Activated T-helper 1 cell treated with anti-CD3 and anti-CD28 coated beads, Interleukin-12 subunit alpha, Interleukin-12 subunit beta, Interleukin-2, Interleukin-4 antibody, amounts not matched to agents 30 ng/mL and 10 ng/mL and 1 ng/mL, durations not matched to agents 14 hours and 24 hours and 36 hours (primary cell): ENCODE measurements around the gene CDK2. TPM values are rescaled to one million over a fixed set of nuclear protein-coding genes. Genes with fewer than 3 reads are reported as not detected.
"Not testable (repeated sequence)": the region's sequence is repeated elsewhere in the genome, so short reads cannot be mapped to it uniquely, and the experiment has no call there.

Experiments
- DNase-seq: peaks from one replicate; pipeline ENCODE4 v3.0.0; 2021; ENCODE audit warnings: low spot score
- H3K27ac Mint-ChIP-seq: one replicate; pipeline ENCODE4 v1.8.0; 2021; ENCODE audit warnings: mild to moderate bottlenecking, mixed read lengths
- H3K27me3 Mint-ChIP-seq: one replicate; pipeline ENCODE4 v1.8.0; 2022; ENCODE audit warnings: mild to moderate bottlenecking, moderate library complexity, mixed read lengths; ENCODE audit not compliant: insufficient read depth
- H3K36me3 Mint-ChIP-seq: one replicate; pipeline ENCODE4 v1.8.0; 2021; ENCODE audit warnings: low read depth, mixed read lengths
- H3K4me1 Mint-ChIP-seq: one replicate; pipeline ENCODE4 v1.8.0; 2021; ENCODE audit warnings: low read depth, mixed read lengths
- H3K4me3 Mint-ChIP-seq: one replicate; pipeline ENCODE4 v1.8.0; 2021; ENCODE audit warnings: mild to moderate bottlenecking, moderate library complexity, mixed read lengths
- H3K9me3 Mint-ChIP-seq: one replicate; pipeline ENCODE4 v1.8.0; 2021; ENCODE audit warnings: mixed read lengths
- intact Hi-C: fragments of 100-400 bp; cut with micrococcal nuclease; formaldehyde crosslinking; loops from one replicate; pipeline ENCODE4 v1.15.1; 2024
- total RNA-seq: library from RNA; stranded (reverse); gene quantifications from 2 replicates; pipeline ENCODE4 v1.2.3, GENCODE V29; 2022

The CDK2 gene
- total RNA-seq, result 93.5 and 109 TPM in 2 replicates

DNA sequence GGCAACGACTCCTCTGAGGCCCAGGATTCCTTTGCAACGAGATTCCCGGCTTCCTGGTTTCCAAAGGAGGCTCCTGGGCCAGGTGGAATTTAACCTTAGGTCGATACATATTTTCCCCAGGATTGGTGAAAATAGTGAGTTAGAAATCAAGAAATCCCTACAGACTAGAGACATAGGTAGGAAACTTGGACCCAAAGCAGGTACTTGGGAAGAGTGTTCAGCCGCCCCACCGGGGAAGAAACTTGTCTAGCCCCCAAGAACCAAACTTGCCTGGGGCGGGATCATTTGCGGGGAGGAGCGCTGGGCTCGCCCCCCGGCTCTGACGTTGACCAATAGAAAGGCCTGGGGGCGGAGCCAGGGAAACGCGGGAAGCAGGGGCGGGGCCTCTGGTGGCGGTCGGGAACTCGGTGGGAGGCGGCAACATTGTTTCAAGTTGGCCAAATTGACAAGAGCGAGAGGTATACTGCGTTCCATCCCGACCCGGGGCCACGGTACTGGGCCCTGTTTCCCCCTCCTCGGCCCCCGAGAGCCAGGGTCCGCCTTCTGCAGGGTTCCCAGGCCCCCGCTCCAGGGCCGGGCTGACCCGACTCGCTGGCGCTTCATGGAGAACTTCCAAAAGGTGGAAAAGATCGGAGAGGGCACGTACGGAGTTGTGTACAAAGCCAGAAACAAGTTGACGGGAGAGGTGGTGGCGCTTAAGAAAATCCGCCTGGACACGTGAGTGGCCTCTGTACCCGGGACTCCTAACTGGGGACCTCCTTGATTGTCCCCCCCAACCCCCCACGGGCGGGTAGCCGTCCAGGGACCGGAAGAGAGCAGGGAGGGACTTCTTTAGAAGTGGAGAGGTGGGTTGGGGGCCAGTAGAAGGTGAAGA lies at the start of gene CDK2:
TSS of gene CDK2 (plus strand) at position 423 of the 874 bp plus-strand sequence. CDS start at position 602, 179 bp downstream.
- H3K27ac Mint-ChIP-seq, result peak within 1 kb of the TSS; percentile 90
- peak within 1 kb of the TSS; percentile 98 for H3K4me3 Mint-ChIP-seq
- H3K9me3 Mint-ChIP-seq, result no peaks in the 10 kb centered on the region
- no peaks in the 10 kb centered on the region for H3K27me3 Mint-ChIP-seq
- H3K4me1 Mint-ChIP-seq, result peaks cover 34% of the 10 kb centered on the region
- intact Hi-C loops, result loop anchor here (1.0 kb wide), 3 partner anchors 8 to 41 kb away; partner anchors contain the start of gene RAB5B
- DNase-seq, result peak; percentile 89
- H3K36me3 Mint-ChIP-seq, result peaks cover 21% of the 10 kb centered on the region

- Mint-ChIP-seq H3K36me3 (peaks cover 21% of the 10 kb centered on the region), H3K4me1 (peaks cover 42% of the 10 kb centered on the region)
- H3K27me3 Mint-ChIP-seq, H3K27ac Mint-ChIP-seq, H3K9me3 Mint-ChIP-seq, intact Hi-C loops, DNase-seq, H3K4me3 Mint-ChIP-seq: not testable (repeated sequence)
Measured at GRCh38 chr12:55919032-55919431, 47.6 kb upstream of the CDK2 start.

DNA sequence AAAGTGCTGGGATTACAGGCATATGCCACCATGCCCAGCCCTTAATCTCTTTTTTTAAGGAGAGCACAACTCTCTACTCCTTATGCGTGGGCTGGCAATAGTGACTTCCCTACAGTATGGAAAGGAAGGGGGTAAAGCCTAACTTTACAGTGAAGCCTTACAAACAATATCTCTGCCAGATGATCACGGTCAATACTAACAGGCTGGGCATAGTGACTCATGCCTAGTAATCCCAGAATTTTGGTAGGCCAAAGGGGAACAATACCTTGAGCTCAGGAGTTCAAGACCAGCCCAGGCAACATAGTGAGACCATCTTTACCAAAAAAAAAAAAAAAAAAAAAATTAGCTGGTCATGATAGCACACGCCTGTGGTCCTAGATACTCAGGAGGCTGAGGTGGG lies 44.5 kb upstream of the CDK2 start:
- H3K4me1 Mint-ChIP-seq, result peaks cover 46% of the 10 kb centered on the region
- DNase-seq, result no peak
- no peak overlapping the region for H3K27ac Mint-ChIP-seq
- H3K36me3 Mint-ChIP-seq, result peaks cover 25% of the 10 kb centered on the region
- H3K27me3 Mint-ChIP-seq, result no peaks in the 10 kb centered on the region
- intact Hi-C loops, result no loop called here
- H3K9me3 Mint-ChIP-seq, result no peaks in the 10 kb centered on the region
- no peak overlapping the region for H3K4me3 Mint-ChIP-seq

- peaks cover 25% of the 10 kb centered on the region for H3K36me3 Mint-ChIP-seq
- H3K4me3 Mint-ChIP-seq, H3K27me3 Mint-ChIP-seq, DNase-seq, H3K9me3 Mint-ChIP-seq, intact Hi-C loops, H3K27ac Mint-ChIP-seq: not testable (repeated sequence)
- H3K4me1 Mint-ChIP-seq, result peaks cover 46% of the 10 kb centered on the region
Measured at GRCh38 chr12:55923648-55924047, 43.0 kb upstream of the CDK2 start.

- Mint-ChIP-seq H3K27ac (peak overlapping the region; percentile 96), H3K4me3 (peak overlapping the region; percentile 90), H3K9me3 (no peaks in the 10 kb centered on the region), H3K4me1 (peaks cover 61% of the 10 kb centered on the region), H3K27me3 (no peaks in the 10 kb centered on the region), H3K36me3 (peaks cover 23% of the 10 kb centered on the region)
- intact Hi-C loops, result loop anchor here (5.0 kb wide), 3 partner anchors 762 to 1827 kb away; partner anchors contain the start of genes CDK4, DDIT3, MBD6 and PTGES3
- no peak for DNase-seq
Measured at GRCh38 chr12:55925371-55925770, 41.3 kb upstream of the CDK2 start.

DNA sequence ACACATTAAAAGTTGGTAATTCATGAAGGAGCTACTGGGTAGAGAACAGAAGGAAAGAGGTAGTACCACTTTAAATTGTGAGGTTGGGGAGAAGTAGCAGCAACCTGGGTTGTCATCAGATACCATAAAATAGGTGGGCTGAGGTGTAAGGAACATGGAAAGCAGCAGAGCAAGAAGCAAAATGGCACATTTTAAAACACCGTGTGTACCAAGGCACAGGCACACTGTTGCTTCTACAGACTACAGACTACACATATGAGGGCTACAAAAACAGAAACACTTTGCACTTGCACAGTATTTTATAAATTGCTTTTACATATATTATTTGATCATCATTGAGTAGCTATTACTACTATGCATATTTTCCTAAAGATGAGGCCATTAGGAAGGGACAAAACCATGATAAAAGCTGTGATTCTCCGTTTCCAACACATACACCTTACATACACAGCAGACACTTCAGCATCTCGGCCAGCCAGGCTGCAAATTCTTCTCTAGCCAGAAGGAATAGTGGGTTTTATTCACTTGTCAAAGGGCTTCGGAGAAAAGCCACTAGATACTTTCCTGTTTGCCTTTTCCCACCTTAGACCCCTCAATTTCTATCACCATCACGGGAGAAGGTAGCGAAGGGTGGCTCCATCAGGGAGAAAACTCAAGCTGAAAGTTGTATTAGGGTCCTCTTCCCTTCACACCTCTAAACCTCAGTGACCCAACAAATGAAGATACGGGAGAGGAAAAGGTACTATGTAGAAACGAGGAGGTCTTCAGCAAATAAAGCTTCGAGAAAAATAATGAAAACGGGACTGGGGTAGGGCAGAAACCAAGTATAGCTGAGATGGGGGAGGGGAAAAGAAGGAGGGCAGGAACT lies 40.5 kb upstream of the CDK2 start:
- peaks cover 24% of the 10 kb centered on the region for H3K36me3 Mint-ChIP-seq
- peaks cover 59% of the 10 kb centered on the region for H3K4me1 Mint-ChIP-seq
- no peaks in the 10 kb centered on the region for H3K9me3 Mint-ChIP-seq
- H3K4me3 Mint-ChIP-seq, result peak overlapping the region; percentile 90
- H3K27me3 Mint-ChIP-seq, result no peaks in the 10 kb centered on the region
- H3K27ac Mint-ChIP-seq, result peak overlapping the region; percentile 96
- intact Hi-C loops, result loop anchor here (1.0 to 5.0 kb wide), 7 partner anchors 27 to 1826 kb away; partner anchors contain the start of genes CDK4, DDIT3, DNAJC14 and MBD6
- no peak for DNase-seq

DNA sequence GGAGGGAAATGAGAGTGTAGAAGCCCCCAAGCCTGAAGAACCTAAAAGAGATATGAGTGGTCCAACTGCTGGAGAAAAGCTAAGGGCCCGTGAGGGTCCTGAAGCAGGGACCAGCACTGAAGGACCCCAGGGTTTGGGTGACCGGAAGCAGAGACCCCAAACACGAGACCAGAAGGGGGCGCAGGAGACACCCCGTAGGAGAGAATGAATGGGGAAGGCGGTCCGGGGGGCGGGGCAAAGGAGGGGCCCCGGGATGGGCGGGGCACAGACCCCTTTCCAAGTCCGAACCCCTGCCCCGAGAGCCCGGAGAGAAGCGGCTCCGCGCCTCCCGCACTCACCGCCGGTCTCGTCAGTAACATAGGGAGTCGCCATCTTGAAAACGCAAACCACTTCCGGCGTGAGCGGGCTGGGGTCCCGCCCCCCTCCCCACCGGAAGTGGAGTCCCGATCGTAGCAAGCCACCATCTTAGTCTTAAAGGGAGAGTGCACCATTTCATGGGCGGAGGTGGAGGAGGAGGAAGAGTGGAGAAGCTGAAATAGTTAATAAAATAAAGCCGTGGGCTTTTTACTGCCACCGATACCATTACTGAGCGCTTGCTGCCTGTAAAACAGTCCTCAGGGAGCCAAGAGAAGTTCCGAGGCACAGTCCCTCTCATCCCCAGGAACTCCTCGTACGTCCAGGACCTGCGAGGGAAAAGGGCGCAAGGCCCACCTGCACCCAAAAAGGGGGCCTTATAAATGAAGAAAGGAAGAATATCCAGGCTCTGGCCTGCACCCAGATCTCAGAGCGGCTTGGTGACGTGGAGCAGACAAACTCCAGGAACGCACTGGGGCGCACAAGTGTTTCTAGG lies 39.7 kb upstream of the CDK2 start:
- intact Hi-C loops, result loop anchor here (1.0 to 5.0 kb wide), 9 partner anchors 13 to 1825 kb away; partner anchors contain the start of genes CDK4, DDIT3, DNAJC14 and MBD6
- peaks cover 27% of the 10 kb centered on the region for H3K36me3 Mint-ChIP-seq
- H3K27ac Mint-ChIP-seq, result peak overlapping the region; percentile 96
- peaks cover 52% of the 10 kb centered on the region for H3K4me1 Mint-ChIP-seq
- peak overlapping the region; percentile 90 for H3K4me3 Mint-ChIP-seq
- DNase-seq, result peak; percentile 85
- H3K9me3 Mint-ChIP-seq, result no peaks in the 10 kb centered on the region
- H3K27me3 Mint-ChIP-seq, result no peaks in the 10 kb centered on the region

DNA sequence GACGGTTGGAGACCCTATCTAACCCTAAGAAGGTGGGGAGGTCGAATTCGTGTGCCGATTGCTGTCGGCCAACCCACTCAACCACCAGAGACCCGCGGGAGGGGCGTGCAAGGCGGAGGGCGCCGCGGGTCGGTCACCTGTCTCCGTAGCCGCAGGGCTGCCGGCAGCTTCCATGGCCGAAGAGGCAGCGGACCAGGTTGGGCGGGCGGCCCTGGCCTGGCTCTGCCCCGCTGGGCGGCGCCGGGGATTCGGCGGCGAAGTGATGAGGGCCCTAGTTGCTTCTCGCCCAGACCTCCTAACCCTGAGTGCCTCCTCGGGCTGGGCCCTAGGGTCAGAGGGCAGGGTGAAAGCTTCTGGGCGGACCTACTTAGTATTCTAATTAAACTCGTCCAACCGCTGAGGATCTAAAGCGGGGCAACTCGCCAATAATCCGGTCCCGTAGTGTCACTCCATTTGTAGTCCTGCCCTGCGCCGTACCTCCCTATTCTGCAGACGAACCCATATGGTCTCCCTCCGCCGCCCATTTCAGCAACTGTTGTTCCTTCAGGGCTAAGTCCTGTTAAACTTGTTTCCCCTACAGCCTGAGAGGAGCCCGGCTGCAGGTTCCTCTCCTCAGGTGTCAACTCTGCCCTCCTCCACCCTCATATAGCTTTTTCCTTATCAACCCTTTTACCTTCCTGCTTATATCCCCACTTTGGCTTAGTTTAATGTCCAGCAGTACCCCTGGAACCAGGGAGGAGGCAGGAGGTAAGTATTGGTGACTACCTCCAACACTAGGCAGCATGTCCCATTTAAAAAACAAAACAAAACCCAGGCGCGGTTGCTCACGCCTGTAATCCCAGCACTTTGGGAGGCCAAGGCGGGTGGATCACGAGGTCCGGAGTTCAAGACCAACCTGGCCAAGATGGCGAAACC lies 38.8 kb upstream of the CDK2 start, which contains the start of gene PYM1:
TSS of gene PYM1 (minus strand) at position 307 of the 915 bp plus-strand sequence. CDS start at position 174, 133 bp downstream.
- Mint-ChIP-seq H3K4me3 (peak within 1 kb of the TSS; percentile 99), H3K27me3 (no peaks in the 10 kb centered on the region), H3K9me3 (no peaks in the 10 kb centered on the region), H3K36me3 (peaks cover 26% of the 10 kb centered on the region), H3K27ac (peak within 1 kb of the TSS; percentile 98), H3K4me1 (peaks cover 48% of the 10 kb centered on the region)
- intact Hi-C loops, result loop anchor here (1.0 to 5.0 kb wide), 9 partner anchors 12 to 1824 kb away; partner anchors contain the start of genes CDK4, DDIT3, DNAJC14 and MBD6
- peak; percentile 66 for DNase-seq

DNA sequence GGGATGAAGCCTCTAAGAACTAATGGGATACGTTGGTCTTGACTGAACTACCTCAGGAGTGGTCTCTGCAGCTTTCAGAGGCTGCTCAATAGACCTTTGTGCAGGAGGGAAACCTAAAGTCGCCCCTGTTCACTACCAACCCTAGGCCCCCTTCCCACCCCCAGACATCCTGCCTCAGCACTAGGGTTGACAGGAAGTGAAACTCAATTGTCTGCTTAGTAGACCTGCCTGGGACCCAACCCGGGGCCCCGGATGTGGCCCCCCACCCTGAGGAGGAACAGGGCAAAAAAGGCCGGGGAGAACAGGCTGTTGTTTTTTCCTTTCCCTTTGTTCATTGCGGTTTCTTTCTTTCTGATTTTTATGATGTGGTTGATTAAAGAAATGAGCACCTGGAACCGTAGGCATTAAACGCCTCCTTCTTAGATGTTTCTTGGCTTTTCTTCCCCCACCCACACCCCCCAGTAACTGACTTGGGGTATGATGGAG lies 37.3 kb upstream of the CDK2 start:
- peak overlapping the region; percentile 98 for H3K27ac Mint-ChIP-seq
- peaks cover 31% of the 10 kb centered on the region for H3K36me3 Mint-ChIP-seq
- H3K9me3 Mint-ChIP-seq, result no peaks in the 10 kb centered on the region
- H3K27me3 Mint-ChIP-seq, result no peaks in the 10 kb centered on the region
- peaks cover 57% of the 10 kb centered on the region for H3K4me1 Mint-ChIP-seq
- intact Hi-C loops, result loop anchor here (1.0 to 5.0 kb wide), 6 partner anchors 44 to 1823 kb away; partner anchors contain the start of genes CD63, CDK4, DDIT3 and MBD6
- H3K4me3 Mint-ChIP-seq, result peak overlapping the region; percentile 99
- DNase-seq, result peak; percentile 83

GRCh38 chr12:55930771-55931316 lies 35.8 kb upstream of the CDK2 start, which contains the start of gene DGKA:
Gene DGKA, plus strand, starts transcription at chr12:55931162. Its CDS starts 5,342 bp downstream, at chr12:55936504.
- Mint-ChIP-seq H3K4me3 (peak within 1 kb of the TSS; percentile 99), H3K36me3 (peaks cover 36% of the 10 kb centered on the region), H3K4me1 (peaks cover 59% of the 10 kb centered on the region), H3K27ac (peak within 1 kb of the TSS; percentile 98), H3K27me3 (no peaks in the 10 kb centered on the region), H3K9me3 (no peaks in the 10 kb centered on the region)
- DNase-seq, result peak; percentile 72
- intact Hi-C loops, result loop anchor here (1.0 to 10.0 kb wide), 10 partner anchors 9 to 1646 kb away; partner anchors contain the start of genes CBX5, CDK2, DNAJC14 and HNRNPA1
